ENCODE data around the gene LTBP1.

GRCh38 chr2:33122726-33123125, 176.0 kb downstream of the LTBP1 start:
- no peak for TF ChIP-seq CTCF (IDR thresholded peaks at IDR 0.05)
- TF ChIP-seq POLR2AphosphoS5 (IDR thresholded peaks at IDR 0.05): no peak
- TF ChIP-seq POLR2A (IDR thresholded peaks at IDR 0.05): no peak

Data from breast epithelium (tissue), 3 donors.